ENCODE results near the gene KCNJ4. TPM values are rescaled to one million over a fixed set of nuclear protein-coding genes. Genes with fewer than 3 reads are reported as not detected.

The KCNJ4 gene
- total RNA-seq, 4 donors from 2014 or later, result not detected

DNA sequence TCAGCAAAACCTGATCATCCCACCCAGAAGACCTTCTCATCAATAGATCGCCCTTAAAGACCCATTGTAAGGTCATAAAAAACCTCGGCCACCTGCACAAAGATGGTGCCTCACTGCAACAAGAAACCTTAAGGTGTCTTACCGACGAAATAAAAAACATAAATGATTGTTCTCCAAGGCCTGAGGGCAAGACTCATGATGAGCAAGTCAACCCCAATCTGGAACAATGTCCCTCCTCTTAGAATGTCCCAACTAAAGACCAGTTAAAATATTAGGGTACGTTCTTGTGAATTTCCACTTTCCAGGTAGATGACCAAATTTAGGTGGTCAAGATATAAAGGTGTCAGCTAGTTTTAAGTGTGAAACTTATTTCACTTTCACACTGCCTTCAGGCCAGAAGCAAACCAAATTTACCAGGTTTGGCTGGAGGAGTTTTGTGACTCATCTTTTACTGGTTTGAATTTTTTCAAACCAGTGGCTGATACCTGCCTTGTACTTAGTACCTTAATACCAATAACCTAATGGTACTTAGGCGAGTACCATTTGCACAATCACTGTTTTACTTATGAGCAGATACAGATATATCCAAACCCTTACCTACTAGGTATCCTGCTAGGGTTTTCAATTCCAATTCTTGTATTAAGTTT is 27.8 kb upstream of the KCNJ4 start:
- TF ChIP-seq, protein P1, sequence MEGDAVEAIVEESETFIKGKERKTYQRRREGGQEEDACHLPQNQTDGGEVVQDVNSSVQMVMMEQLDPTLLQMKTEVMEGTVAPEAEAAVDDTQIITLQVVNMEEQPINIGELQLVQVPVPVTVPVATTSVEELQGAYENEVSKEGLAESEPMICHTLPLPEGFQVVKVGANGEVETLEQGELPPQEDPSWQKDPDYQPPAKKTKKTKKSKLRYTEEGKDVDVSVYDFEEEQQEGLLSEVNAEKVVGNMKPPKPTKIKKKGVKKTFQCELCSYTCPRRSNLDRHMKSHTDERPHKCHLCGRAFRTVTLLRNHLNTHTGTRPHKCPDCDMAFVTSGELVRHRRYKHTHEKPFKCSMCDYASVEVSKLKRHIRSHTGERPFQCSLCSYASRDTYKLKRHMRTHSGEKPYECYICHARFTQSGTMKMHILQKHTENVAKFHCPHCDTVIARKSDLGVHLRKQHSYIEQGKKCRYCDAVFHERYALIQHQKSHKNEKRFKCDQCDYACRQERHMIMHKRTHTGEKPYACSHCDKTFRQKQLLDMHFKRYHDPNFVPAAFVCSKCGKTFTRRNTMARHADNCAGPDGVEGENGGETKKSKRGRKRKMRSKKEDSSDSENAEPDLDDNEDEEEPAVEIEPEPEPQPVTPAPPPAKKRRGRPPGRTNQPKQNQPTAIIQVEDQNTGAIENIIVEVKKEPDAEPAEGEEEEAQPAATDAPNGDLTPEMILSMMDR (IDR thresholded peaks at IDR 0.05; ENCODE audit: low read depth), result no peak

DNA sequence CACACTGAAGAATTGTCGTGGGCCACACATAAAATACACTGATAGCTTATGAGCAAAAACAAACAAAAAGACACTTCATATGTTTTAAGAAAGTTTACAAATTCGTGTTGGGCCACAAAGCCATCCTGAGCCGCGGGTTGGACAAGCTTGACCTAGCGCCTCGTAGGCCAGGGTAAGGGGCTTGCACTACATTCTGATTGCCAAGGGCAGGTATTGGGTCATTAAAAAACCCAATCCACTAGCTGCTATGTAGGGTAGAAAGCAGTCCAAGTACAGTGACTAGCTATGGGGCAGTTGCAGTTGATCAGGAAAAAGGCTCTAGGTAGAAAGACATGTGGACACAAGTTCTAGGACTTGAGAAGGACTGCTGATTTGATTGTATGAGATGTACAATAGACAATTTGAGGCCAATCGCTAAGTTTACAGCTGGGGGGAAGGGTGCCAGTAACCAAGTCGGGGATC is 26.9 kb upstream of the KCNJ4 start:
- TF ChIP-seq, protein P1 (IDR thresholded peaks at IDR 0.05; ENCODE audit: low read depth), result no peak

DNA sequence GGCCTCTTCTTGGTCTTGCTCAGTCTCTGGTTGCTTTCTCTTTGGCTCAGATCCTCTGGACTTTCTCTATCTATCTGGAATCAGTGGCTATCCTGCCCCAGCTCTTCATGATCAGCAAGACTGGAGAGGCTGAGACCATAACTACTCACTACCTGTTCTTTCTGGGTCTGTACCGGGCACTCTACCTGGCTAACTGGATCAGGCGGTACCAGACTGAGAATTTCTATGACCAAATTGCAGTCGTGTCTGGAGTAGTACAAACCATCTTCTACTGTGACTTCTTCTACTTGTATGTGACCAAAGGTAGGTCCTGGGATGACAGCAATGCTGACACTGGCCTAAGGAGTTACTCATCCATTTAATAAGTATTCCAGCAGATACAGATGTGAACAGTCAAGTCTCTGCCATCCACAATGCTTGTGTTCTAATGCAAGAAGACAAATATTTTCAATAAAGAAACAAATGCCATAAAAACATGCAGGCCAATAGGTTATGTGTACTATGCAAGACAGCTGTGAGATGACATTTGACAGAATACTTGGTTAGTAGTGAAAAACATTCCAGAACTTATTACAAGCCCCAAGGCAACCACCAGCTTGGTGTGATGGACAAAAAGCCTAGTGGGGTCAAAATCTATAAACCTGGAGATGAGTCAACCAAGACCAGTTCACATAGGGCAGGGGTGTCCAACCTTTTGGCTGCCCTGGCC is 26.3 kb upstream of the KCNJ4 start:
- TF ChIP-seq, protein P1 (IDR thresholded peaks at IDR 0.05; ENCODE audit: low read depth), result no peak

DNA sequence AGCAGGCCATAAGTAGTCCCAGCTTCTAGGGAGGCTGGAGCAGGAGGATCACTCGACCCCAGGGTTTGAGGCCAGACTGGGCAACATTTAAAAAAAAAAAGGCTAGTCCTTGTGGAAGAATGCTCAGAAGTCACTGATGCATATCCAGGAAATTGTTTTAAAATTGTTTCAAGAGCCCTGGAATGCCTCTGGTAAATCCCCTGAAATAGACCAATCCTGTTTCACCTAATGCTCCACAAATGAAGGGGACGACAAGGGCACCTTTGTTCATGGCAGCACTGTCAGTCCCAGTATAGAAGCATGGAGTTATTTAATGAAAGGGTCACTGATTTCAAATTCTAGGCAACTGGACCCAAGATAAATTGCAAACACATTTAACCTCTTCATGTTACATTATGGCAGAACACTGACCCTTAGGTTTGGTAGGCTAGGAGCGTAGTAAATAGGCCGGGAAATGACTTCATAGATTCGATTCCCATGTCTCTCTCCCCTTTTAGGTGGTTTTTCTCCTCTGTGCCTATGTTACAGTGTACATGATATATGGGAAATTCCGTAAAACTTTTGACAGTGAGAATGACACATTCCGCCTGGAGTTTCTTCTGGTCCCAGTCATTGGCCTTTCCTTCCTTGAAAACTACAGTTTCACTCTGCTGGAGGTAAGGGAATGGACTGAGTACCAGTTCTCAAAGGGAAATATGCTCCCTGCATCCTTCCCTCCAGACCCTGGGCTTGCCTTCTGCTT is 24.3 kb upstream of the KCNJ4 start:
- TF ChIP-seq, protein P1 (IDR thresholded peaks at IDR 0.05; ENCODE audit: low read depth), result no peak

DNA sequence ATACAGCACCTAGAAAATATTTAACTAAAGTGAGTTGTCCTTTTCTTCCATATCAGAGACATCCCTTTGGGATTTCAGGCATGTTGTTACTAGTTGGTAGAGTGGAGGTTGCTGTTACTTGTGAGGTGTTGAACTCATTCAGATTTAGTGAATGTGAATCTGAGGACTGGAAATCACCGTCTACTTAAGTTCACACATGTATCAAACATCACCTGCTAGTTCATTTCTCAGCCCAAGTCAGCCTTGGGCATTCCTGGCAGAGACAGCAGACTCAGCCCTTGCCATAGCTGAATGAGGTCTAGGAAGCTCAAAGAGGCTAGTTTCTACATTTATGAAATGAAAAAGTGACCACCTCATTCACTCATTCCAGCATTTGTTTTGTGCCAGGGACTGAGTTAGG is 22.6 kb upstream of the KCNJ4 start:
- TF ChIP-seq, protein P1 (IDR thresholded peaks at IDR 0.05; ENCODE audit: low read depth), result no peak

DNA sequence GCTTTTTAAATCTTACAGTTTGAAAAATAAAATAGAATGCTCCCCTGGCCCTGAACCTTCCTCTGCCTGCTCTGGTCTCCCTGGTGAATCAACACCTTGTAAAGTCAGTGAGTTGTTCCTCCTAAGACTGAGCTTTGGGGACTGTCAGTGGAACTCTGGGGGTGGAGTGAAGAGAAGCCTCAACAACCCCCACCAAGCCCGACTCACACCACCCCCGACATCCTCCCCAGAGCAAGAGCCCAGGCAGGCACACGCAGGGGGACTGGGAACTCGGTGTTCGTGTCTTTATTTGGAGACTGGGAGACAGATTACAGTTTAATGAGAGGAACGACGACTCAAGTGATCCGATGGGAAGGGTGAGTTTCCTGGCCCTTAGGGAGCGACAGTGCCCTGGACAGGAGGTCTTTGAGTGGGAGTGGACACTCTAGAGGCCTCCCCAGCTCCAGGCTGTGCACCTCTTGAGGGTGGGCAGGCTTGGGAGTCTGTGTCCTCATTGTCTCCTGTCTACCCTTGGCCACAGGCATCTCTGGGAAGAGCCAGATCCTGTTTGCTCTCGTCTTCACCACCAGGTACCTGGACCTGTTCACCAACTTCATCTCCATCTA is 19.1 kb upstream of the KCNJ4 start:
- TF ChIP-seq, protein P1 (IDR thresholded peaks at IDR 0.05; ENCODE audit: low read depth), result no peak

DNA sequence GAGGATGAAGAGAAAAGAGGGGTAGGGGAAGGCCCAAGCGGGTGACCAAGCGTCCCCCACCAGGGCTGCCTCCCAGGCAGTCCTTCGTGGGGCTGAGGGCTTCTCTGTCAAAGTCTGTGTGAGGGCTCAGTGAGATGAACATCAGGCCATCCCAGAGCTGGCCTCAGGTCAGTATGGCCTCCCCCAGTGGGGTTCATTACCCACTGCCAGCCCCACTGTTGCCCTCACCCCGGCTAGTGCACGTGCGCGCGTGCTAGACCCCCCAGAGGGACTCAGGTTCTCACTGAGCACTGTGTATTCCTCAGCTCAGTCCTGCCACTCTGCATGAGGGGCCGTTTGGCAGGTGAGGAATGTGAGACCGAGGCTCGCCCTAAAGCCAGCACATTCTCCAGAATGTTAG is 16.2 kb upstream of the KCNJ4 start:
- TF ChIP-seq, protein P1 (IDR thresholded peaks at IDR 0.05; ENCODE audit: low read depth), result no peak
